AG09319 (cell line): ENCODE measurements around the gene CFAP100.

ENCODE experiments used
- DNase-seq: peaks from one replicate; pipeline ENCODE4 v3.0.0-alpha.2; 2010; ENCODE audit warnings: low read depth; ENCODE audit errors: extremely low read depth
- CTCF ChIP-seq: IDR thresholded peaks from 2 replicates; pipeline ENCODE4 v1.5.1; 2011; ENCODE audit warnings: low read depth, mild to moderate bottlenecking, inconsistent platforms, low read length, moderate library complexity

CFAP100 gene

GRCh38 chr3:126394977-126395321 lies 240 bp downstream of the CFAP100 start:
- no peak for DNase-seq
- TF ChIP-seq CTCF = no peak

- TF ChIP-seq CTCF = no peak
- no peak for DNase-seq
These were observed 1.3 kb downstream of the CFAP100 start for GRCh38 chr3:126395846-126396513.

- no peak for DNase-seq
- no peak for TF ChIP-seq CTCF
These were observed 1.8 kb downstream of the CFAP100 start for GRCh38 chr3:126396536-126396935.

GRCh38 chr3:126397610-126398422 lies 3.1 kb downstream of the CFAP100 start:
- no peak for TF ChIP-seq CTCF

GRCh38 chr3:126398423-126399350 lies 4.0 kb downstream of the CFAP100 start:
- no peak for TF ChIP-seq CTCF
- DNase-seq = no peak

More at GRCh38 chr3:126397610-126398422, 3.1 kb downstream of the CFAP100 start:
- no peak for DNase-seq

- no peak for DNase-seq
- no peak for TF ChIP-seq CTCF
These were observed 4.6 kb downstream of the CFAP100 start for GRCh38 chr3:126399351-126399735.
